Measurements from ENCODE around the gene NUDT21. TPM values are rescaled to one million over a fixed set of nuclear protein-coding genes. Genes with fewer than 3 reads are reported as not detected.

NUDT21 gene
- total and polyA plus RNA-seq, 10 donors: 19.4 to 93.0 (median 65.4) TPM

DNA sequence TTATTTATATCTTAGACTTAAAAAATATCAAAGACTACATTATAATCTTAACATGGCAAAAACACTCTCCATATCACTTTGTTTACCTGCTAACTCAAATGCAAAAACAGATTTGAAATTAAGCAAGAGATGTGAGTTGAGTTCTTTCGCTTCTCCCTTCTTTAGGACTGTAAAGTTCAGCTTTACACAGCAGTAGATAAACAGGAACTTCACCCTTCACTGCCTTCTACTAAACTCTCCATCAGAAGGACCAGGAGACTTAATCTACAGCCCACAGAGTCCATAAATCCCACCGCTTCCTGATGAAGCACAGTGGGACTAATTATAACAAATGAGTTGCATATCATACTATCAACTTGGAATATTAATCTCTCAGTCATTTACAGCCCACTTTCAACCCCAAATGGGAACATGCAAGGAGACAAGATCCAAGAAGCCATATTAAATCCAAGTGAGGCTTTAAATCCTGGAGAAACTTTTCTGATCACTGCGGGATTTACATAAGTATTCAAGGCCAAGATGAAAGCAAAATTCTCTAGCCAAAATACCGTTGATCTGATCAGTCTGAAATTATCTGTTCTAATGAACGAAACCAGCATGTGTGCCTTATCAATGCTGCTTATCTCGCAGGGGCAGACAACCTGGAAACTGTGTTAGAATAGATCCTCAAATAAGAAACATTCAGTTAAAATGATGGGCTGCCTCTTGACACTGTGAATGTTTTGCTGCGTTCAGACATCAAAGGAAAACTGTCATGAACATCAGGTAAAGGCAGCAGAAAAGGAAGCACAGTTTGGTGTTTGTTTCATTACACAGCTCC is 27.3 kb downstream of the NUDT21 start:
- WGBS, 5 donors: 14 to 24% (median 17%) methylated on average over 7 of the region's 7 CpGs
- Histone ChIP-seq H3K27ac (peak overlapping the region; percentile 64 to 93 (median 87)), H3K9me3 (no peaks in the 10 kb centered on the region), H3K4me3 (peak overlapping the region; percentile 75 to 92 (median 86)), H3K4me1 (peaks cover 37 to 66% (median 57%) of the 10 kb centered on the region in 6 donors), H3K36me3 (no peaks in the 10 kb centered on the region), H3K27me3 (replicated peaks in 1 of 7) (no peaks in the 10 kb centered on the region)
- DNase-seq: no peak
- TF ChIP-seq POLR2A (IDR thresholded peaks at IDR 0.05): peak in 1 of 3 donors; percentile 33
- TF ChIP-seq, protein P1, sequence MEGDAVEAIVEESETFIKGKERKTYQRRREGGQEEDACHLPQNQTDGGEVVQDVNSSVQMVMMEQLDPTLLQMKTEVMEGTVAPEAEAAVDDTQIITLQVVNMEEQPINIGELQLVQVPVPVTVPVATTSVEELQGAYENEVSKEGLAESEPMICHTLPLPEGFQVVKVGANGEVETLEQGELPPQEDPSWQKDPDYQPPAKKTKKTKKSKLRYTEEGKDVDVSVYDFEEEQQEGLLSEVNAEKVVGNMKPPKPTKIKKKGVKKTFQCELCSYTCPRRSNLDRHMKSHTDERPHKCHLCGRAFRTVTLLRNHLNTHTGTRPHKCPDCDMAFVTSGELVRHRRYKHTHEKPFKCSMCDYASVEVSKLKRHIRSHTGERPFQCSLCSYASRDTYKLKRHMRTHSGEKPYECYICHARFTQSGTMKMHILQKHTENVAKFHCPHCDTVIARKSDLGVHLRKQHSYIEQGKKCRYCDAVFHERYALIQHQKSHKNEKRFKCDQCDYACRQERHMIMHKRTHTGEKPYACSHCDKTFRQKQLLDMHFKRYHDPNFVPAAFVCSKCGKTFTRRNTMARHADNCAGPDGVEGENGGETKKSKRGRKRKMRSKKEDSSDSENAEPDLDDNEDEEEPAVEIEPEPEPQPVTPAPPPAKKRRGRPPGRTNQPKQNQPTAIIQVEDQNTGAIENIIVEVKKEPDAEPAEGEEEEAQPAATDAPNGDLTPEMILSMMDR (IDR thresholded peaks at IDR 0.05 in 8 of 11, conservative IDR thresholded peaks at IDR 0.05 in 3 of 11): no peak
- intact Hi-C loops (cut with DNase I; ENCODE audit: low total_unique reads): no loop called here

DNA sequence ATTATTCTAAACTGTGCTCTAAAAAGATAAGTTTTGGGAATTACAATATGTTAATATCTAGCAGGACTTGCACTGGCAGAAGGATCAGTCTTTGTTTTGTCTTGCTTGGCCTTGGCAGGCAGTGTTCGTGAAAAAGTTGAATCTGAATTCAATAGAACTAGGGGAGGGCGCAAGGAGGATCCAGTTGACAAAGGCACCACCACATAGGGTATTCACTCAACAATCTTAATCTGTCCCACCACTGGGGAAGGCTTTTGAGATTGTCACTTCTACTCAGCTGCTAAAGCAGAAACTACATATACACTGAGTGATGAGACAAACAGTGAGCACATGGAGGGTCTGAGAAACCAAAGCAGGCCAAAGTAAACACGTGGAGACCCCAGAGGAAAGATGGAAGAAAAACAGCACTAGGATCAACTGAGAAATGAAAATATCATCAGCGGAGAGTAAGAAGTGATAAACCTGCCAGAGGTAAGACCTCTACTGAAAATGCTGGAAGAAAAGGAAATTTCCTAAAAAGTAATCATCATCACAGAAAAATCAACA is 28.2 kb downstream of the NUDT21 start:
- 63 to 84% (median 80%) methylated on average over 4 of the region's 4 CpGs for WGBS, 5 donors
- peak overlapping the region in 3 of 8 donors; percentile 79 to 92 (median 90) for H3K4me3 ChIP-seq
- H3K36me3 ChIP-seq: no peaks in the 10 kb centered on the region
- no peak for DNase-seq
- peaks cover 37 to 74% (median 61%) of the 10 kb centered on the region in 6 donors for H3K4me1 ChIP-seq
- H3K27ac ChIP-seq: peak overlapping the region in 6 of 8 donors; percentile 84 to 93 (median 90)
- intact Hi-C loops (cut with DNase I; ENCODE audit: low total_unique reads): no loop called here
- TF ChIP-seq POLR2AphosphoS5 (IDR thresholded peaks at IDR 0.05): no peak
- TF ChIP-seq POLR2A (IDR thresholded peaks at IDR 0.05): no peak
- TF ChIP-seq, protein P1 (IDR thresholded peaks at IDR 0.05 in 8 of 11, conservative IDR thresholded peaks at IDR 0.05 in 3 of 11): no peak
- no peaks in the 10 kb centered on the region for H3K9me3 ChIP-seq
- H3K27me3 ChIP-seq (replicated peaks in 1 of 7): no peaks in the 10 kb centered on the region

DNA sequence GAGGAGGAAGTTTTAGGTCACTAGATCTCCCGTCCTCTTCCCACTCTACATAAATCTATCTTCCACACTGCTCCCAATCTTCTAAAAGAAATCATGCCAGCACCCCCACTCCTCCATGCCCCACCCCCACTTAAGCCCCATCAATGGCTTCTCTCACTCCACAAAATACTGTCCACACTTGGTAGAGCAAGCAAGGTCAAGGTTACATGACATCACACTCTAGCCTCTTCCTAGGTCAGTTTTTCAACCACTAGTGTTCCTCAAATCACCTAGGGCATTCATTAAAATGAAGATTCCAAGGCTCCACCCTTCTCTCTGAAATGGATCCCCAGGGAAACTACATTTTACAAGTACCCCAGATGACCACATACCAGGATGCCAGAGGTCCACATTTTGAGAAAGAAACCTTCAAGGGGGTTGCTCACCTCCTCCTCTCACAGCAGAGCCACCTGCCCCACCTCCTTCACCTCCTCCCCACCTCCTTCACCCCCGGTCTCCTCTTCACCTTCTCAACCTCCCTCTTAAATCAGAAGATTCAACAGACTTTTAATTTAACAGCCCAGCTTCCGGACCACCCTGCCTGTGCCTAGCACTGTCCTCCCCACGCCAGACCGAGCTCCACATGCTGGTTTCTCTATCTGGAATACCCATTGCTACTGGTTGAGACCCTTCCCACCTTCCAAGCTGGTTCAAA is 29.0 kb downstream of the NUDT21 start:
- peaks cover 37 to 83% (median 61%) of the 10 kb centered on the region in 6 donors for H3K4me1 ChIP-seq
- WGBS, 5 donors: 71 to 80% (median 79%) methylated on average over 5 of the region's 5 CpGs
- no peaks in the 10 kb centered on the region for H3K36me3 ChIP-seq
- intact Hi-C loops (cut with DNase I; ENCODE audit: low total_unique reads): no loop called here
- no peak for DNase-seq
- H3K4me3 ChIP-seq: peak overlapping the region in 1 of 8 donors; percentile 92
- TF ChIP-seq, protein P1 (IDR thresholded peaks at IDR 0.05 in 8 of 11, conservative IDR thresholded peaks at IDR 0.05 in 3 of 11): no peak
- TF ChIP-seq POLR2AphosphoS5 (IDR thresholded peaks at IDR 0.05) (no peak), POLR2A (IDR thresholded peaks at IDR 0.05) (no peak)
- H3K27me3 ChIP-seq (replicated peaks in 1 of 7): no peaks in the 10 kb centered on the region
- no peaks in the 10 kb centered on the region for H3K9me3 ChIP-seq
- H3K27ac ChIP-seq: peak overlapping the region in 7 of 8 donors; percentile 30 to 93 (median 90)

Measured in spleen (tissue), 11 donors.